Caki2 (cell line): Measurements from ENCODE around the gene VANGL1. TPM values are rescaled to one million over a fixed set of nuclear protein-coding genes. Genes with fewer than 3 reads are reported as not detected.

Experiments
- DNase-seq: peaks from one replicate; pipeline ENCODE4 v3.0.0-alpha.2; 2015; ENCODE audit warnings: low read depth
- in situ Hi-C: cut with HindIII; loops from 2 replicates; pipeline ENCODE4 v1.10.0; 2016; ENCODE audit warnings: low sequenced_read_pairs, low pct_unique_long_range_greater_than_20kb, mixed read lengths
- total RNA-seq: library from RNA; depleted of rRNA; stranded (reverse); fragments of >200 nt; shearing (Covaris generic); gene quantifications from 2 replicates; pipeline ENCODE4 v1.2.3, GENCODE V29; 2014; ENCODE audit warnings: low replicate concordance

Gene VANGL1
- total RNA-seq, 1 experiment from 2014 or later, result 3.6 TPM

GRCh38 chr1:115642168-115643072, 650 bp downstream of the VANGL1 start:
- in situ Hi-C loops, result no loop called here
- DNase-seq, result peak; percentile 63

GRCh38 chr1:115643225-115643624, 1.5 kb downstream of the VANGL1 start:
- in situ Hi-C loops, result no loop called here
- DNase-seq, result no peak

- in situ Hi-C loops, result no loop called here
- DNase-seq, result no peak
These were observed 1.9 kb downstream of the VANGL1 start for GRCh38 chr1:115643666-115644065.

GRCh38 chr1:115644109-115644508, 2.3 kb downstream of the VANGL1 start:
- DNase-seq, result no peak
- in situ Hi-C loops, result no loop called here

- in situ Hi-C loops, result no loop called here
- no peak for DNase-seq
These were observed 5.3 kb downstream of the VANGL1 start for GRCh38 chr1:115647047-115647446.

GRCh38 chr1:115647507-115647906, 5.7 kb downstream of the VANGL1 start:
- DNase-seq, result no peak
- in situ Hi-C loops, result no loop called here

- no peak for DNase-seq
- in situ Hi-C loops, result no loop called here
These were observed 6.3 kb downstream of the VANGL1 start for GRCh38 chr1:115647919-115648650.

GRCh38 chr1:115648717-115649691, 7.2 kb downstream of the VANGL1 start:
- DNase-seq, result no peak
- in situ Hi-C loops, result no loop called here

- in situ Hi-C loops, result no loop called here
- DNase-seq, result no peak
These were observed 8.2 kb downstream of the VANGL1 start for GRCh38 chr1:115649964-115650363.

GRCh38 chr1:115650961-115651360, 9.2 kb downstream of the VANGL1 start:
- DNase-seq, result no peak
- in situ Hi-C loops, result no loop called here

- DNase-seq, result no peak
- in situ Hi-C loops, result no loop called here
These were observed 9.6 kb downstream of the VANGL1 start for GRCh38 chr1:115651391-115651790.

GRCh38 chr1:115652236-115652788, 10.5 kb downstream of the VANGL1 start:
- in situ Hi-C loops, result no loop called here
- DNase-seq, result no peak

- DNase-seq, result no peak
- in situ Hi-C loops, result no loop called here
These were observed 12.4 kb downstream of the VANGL1 start for GRCh38 chr1:115654125-115654524.

GRCh38 chr1:115654663-115655305, 13.0 kb downstream of the VANGL1 start:
- in situ Hi-C loops, result no loop called here
- DNase-seq, result no peak

GRCh38 chr1:115655306-115655663, 13.5 kb downstream of the VANGL1 start:
- in situ Hi-C loops, result no loop called here
- no peak for DNase-seq

- DNase-seq, result no peak
These were observed 14.1 kb downstream of the VANGL1 start for GRCh38 chr1:115655916-115656315.

GRCh38 chr1:115656461-115657077, 14.8 kb downstream of the VANGL1 start:
- DNase-seq, result no peak
- in situ Hi-C loops, result no loop called here

More at GRCh38 chr1:115655916-115656315, 14.1 kb downstream of the VANGL1 start:
- in situ Hi-C loops, result no loop called here
